Activated T-cell treated with anti-CD3 and anti-CD28 coated beads, Interleukin-2, amount 50 U/mL, for 48 hours (primary cell): ENCODE measurements around the gene MEOX2.

Source experiments
- DNase-seq, 2 experiments: peaks; one replicate each; pipeline ENCODE4 v3.0.0-alpha.2; 2020

Gene MEOX2

GRCh38 chr7:15607529-15608210 is 78.8 kb downstream of the MEOX2 start:
- no peak for DNase-seq

DNA sequence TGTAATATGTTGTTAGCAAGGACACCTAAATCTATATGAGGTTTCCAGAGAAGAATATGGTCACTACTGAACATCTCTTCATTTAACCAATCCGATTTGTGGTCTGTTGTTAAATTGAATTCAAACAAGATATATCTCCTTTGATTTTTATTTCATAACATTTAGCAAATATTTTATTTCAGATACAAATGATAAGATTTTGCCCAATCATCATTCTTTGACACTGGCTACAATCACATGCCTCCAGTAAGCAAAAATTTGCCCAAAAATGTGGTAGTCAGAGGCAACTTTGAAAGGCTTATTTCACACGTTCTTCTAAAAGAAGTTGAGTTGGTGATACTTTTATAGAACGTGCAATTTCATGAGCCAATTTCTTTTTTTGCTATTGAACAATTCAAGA is 79.9 kb downstream of the MEOX2 start:
- no peak for DNase-seq

- no peak for DNase-seq
Measured at GRCh38 chr7:15604166-15604565, 82.3 kb downstream of the MEOX2 start.

DNA sequence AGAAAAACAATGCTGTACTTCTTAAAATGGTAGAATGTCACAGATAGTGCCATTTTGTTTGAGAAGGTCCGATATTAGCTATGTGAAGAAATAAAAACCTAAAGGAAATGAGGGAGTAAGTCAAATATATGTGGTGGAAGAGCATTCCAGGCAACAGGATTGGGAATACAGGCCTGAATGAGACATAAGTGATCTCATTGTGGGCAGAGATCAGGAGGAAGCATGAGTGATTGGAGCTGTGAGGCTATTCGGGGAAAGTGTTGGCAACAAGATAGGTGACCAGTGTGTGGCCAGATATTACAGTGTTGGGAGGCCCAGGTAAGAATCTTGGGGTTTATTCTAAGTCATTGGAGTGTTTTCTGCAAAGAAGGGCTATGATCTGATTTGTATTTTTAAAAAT is 83.4 kb downstream of the MEOX2 start:
- DNase-seq = no peak

- no peak for DNase-seq
Measured at GRCh38 chr7:15602236-15602635, 84.2 kb downstream of the MEOX2 start.

DNA sequence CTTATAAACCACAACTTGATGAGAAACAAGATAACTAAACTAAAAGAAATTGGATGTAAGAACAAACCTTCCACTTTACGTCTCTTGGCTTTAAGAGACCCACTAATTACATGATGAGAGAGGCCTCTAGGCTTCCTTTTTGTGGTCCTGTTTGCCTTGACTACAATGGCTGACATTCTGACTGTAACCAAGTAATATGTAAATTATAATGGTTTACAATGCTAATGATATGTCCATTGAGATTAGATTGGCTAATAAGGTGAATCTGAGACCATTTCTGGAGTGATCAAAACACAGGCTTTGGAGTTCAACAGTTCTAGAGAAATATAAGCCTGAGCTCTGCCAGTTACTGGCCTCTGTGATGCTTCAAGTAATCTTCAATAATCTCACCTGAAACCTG is 85.3 kb downstream of the MEOX2 start:
- DNase-seq = no peak

GRCh38 chr7:15600298-15600697 is 86.2 kb downstream of the MEOX2 start:
- DNase-seq = no peak

- DNase-seq = no peak
Measured at GRCh38 chr7:15594461-15594860, 92.0 kb downstream of the MEOX2 start.

- DNase-seq = no peak
Measured at GRCh38 chr7:15593382-15593781, 93.1 kb downstream of the MEOX2 start.

- DNase-seq = no peak
Measured at GRCh38 chr7:15586266-15586665, 100.2 kb downstream of the MEOX2 start.

GRCh38 chr7:15584575-15584974 is 101.9 kb downstream of the MEOX2 start:
- DNase-seq = no peak

DNA sequence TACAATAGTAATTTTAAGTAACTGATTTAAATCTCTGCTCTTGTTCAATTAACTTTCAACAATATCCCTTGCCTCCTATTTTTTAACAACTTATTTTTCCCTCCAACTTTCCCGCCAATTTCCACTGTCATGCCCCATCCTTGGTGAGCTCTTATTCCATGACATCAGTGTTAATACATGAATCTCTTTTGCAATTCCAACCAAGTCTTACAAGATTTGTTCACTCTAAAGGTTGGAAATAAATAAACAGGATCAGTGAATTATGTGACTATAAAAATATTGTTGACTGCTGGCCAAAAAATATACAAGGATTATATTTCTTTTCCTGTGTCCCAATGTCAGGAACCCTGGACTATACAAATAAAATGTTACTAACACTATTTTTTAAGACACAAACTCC is 103.7 kb downstream of the MEOX2 start:
- DNase-seq = no peak

DNA sequence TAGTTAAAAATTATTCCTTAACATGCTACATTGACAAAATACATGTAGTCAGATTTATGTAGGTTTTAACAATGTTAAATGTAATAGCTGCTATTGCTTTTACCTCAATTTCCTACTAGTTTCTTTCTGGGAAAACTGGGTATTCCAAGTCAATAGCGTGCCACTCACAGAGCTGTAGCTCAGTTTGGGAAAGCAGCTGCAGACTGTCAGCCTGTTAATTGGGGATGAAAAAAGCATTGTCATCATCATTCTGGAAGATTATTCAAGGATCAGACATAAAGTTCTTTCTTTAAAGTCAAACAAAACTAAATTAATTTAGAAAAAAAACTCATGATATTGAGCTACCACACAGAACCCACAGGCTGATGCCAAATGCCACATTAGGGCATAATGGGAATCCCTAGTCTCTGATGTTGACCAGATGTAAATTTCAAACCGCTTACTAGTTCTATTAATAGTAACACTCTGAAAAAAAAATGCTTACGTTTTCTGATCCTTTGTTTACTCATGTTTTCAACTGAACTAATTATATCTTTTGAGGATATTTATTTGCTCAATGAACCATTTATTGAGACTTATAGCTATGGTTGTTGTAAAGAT is 105.0 kb downstream of the MEOX2 start:
- no peak for DNase-seq

DNA sequence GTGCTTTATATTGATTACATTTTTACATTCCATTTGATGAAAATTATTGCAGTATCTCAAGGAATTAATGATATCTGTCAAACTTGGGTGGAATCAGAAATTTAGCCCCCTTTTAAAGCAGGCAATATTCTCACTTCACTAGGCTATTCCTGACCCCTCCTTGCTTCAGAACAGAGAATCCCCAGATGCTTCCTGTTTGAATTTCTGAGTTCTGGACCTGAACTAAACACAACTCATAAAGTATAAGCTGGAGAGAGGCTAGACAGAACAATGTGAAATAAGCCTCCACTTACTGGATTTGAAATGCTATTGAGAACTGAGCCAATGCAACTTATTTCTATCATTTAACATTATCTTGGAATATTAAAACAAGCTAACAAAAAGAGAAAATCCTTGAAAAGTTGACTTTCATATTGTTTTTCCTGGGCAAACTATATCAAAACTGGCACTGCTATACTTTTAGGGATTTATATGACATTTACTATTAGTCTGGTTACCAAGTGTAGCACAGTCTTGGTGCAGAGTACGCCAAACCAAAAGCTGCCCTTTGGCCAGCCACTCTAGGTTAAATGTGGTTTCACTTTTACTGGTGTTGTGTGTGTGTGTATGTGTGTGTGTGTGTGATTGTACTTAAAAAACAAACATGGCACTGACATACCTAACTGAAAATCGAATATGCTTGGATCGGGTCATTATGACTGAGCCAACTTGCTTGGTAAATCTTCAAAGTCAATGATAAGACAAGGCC is 105.7 kb downstream of the MEOX2 start:
- DNase-seq = no peak

DNA sequence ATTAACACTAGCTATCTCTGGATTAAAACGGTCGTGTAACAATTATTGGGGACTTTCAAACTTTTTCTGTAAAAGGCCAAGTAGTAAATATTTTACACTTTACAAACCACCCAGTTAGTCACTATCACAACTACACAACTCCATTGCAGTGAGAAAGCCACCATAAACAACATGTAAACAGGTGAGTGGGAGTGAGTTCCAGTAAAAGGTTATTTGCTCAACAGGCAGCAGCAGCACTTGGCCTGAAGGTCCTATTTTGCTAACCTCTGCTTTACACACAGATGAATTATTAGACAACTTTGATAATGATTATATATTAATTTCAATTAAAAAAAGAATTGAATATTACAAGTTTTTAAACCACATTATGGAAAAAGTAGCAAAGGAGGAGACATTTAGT is 108.9 kb downstream of the MEOX2 start:
- no peak for DNase-seq

DNA sequence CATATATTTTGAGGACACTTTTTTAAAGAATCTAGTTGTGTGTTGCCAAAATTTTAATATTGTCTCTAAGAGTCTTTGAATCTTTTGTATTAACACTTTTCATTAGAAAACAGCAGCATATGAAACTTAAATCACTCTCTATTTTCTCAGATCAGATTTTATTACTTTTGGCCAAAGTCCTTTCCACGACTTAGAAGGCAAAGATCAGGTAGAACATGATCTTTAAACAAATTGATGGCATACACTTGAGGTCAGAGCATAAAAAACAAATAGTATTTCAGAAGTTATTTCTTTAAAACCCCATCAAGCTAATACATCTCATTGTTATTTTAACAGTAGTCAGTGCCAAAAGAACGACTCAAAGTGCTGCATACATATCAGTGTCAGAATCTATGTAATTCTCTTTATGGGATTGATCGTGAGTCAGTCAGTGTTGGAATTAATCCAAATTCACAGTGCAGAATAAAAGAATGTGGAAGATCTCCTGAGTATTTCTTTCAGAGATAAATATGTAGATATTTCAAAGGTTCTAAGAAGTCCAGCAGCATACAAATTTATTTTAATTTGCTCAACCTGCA is 115.1 kb downstream of the MEOX2 start:
- DNase-seq = no peak

GRCh38 chr7:15567652-15568051 is 118.8 kb downstream of the MEOX2 start:
- DNase-seq = no peak

GRCh38 chr7:15567036-15567435 is 119.4 kb downstream of the MEOX2 start:
- no peak for DNase-seq

DNA sequence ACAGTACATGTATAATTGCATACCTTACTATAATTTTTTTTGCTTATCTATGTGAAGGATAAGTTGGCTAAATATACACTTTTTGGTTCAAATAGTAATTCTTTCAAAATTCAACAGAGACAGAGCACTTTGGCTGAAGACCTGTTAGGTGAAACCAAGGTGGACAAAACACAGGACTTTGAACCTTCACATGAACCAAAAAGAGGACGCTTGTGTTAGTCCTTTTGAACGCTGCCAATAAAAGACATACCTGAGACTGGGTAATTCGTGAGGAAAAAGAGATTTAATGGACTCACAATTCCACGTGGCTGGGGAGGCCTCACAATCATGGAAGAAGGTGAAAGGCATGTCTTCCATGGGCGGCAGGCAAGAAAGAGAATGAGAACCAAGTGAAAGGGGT is 120.0 kb downstream of the MEOX2 start:
- no peak for DNase-seq

- DNase-seq = no peak
Measured at GRCh38 chr7:15561835-15562234, 124.6 kb downstream of the MEOX2 start, which contains the start of gene AGMO. TSS of gene AGMO (minus strand) at chr7:15562015.
